HEK293T (cell line): ENCODE results near the gene RBFOX1.

ENCODE experiments used
- ARNT ChIP-seq: fragments of 450-650 bp; IDR thresholded peaks from 2 replicates; pipeline ENCODE4 v1.6.1; 2017; ENCODE audit warnings: mild to moderate bottlenecking
- BHLHE40 ChIP-seq: fragments of 450-650 bp; IDR thresholded peaks from 2 replicates; pipeline ENCODE4 v1.6.1; 2016; ENCODE audit warnings: mild to moderate bottlenecking, moderate library complexity, borderline replicate concordance
- ELF4 ChIP-seq: fragments of 450-650 bp; IDR thresholded peaks from 2 replicates; pipeline ENCODE4 v1.6.1; 2017; ENCODE audit warnings: antibody characterized with exemption
- FOXA1 ChIP-seq: fragments of 450-650 bp; IDR thresholded peaks from 2 replicates; pipeline ENCODE4 v1.6.1; 2016; ENCODE audit warnings: mild to moderate bottlenecking
- FOXK2 ChIP-seq: fragments of 450-650 bp; IDR thresholded peaks from 2 replicates; pipeline ENCODE4 v1.6.1; 2016; ENCODE audit warnings: mild to moderate bottlenecking
- HDGF ChIP-seq: fragments of 450-650 bp; IDR thresholded peaks from 2 replicates; pipeline ENCODE4 v1.6.1; 2017; ENCODE audit warnings: antibody characterized with exemption, borderline replicate concordance
- L3MBTL2 ChIP-seq: fragments of 450-650 bp; conservative IDR thresholded peaks from 2 replicates; pipeline ENCODE4 v1.6.1; 2016; ENCODE audit warnings: mild to moderate bottlenecking
- LEF1 ChIP-seq: fragments of 450-650 bp; IDR thresholded peaks from 2 replicates; pipeline ENCODE4 v1.6.1; 2017; ENCODE audit warnings: mild to moderate bottlenecking, borderline replicate concordance
- NFRKB ChIP-seq: fragments of 450-650 bp; IDR thresholded peaks from 2 replicates; pipeline ENCODE4 v1.6.1; 2016; ENCODE audit warnings: mild to moderate bottlenecking, moderate library complexity
- PKNOX1 ChIP-seq: fragments of 450-650 bp; IDR thresholded peaks from 2 replicates; pipeline ENCODE4 v1.6.1; 2016
- SP1 ChIP-seq: fragments of 450-650 bp; IDR thresholded peaks from 2 replicates; pipeline ENCODE4 v1.6.1; 2017
- SUZ12 ChIP-seq: fragments of 450-650 bp; IDR thresholded peaks from 2 replicates; pipeline ENCODE4 v1.6.1; 2016; ENCODE audit warnings: mild to moderate bottlenecking
- ZNF384 ChIP-seq: fragments of 450-650 bp; IDR thresholded peaks from 2 replicates; pipeline ENCODE4 v1.6.1; 2016

GRCh38 chr16:7350806-7351205 lies 18.2 kb downstream of the RBFOX1 start:
- no peak for TF ChIP-seq SP1
- no peak for TF ChIP-seq L3MBTL2
- no peak for TF ChIP-seq FOXA1
- TF ChIP-seq BHLHE40, result no peak
- TF ChIP-seq PKNOX1, result no peak
- no peak for TF ChIP-seq LEF1
- no peak for TF ChIP-seq ELF4
- no peak for TF ChIP-seq FOXK2
- no peak for TF ChIP-seq NFRKB
- no peak for TF ChIP-seq ZNF384
- no peak for TF ChIP-seq ARNT
- TF ChIP-seq HDGF, result no peak
- TF ChIP-seq SUZ12, result no peak
